HG02571 (cell line): ENCODE results near the gene ADAMTS6.

ENCODE experiments used
- ATAC-seq: cut with Tn5 transposase; IDR thresholded peaks from one replicate; pipeline ENCODE4 v1.9.1; 2021; ENCODE audit warnings: mild to moderate bottlenecking, moderate library complexity; ENCODE audit not compliant: unreplicated experiment

ADAMTS6 gene

DNA sequence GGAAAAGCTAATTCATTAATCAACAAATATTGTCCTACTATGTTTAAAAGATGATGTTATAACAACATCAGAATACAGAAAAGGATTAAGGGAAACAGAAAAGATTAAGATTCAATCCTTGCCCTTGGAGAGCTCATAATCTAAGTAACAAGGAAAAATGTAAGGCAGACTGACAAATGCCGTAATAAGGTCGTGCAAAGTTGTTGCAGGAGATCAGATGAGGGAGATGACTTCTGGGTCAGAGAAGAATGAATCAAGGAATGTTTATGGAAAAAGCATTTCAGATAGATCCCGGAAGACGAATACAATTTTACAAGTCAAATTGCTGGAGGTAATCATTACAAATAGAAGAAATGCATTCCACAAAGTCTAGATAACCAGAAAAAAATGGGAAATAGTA lies 6.4 kb downstream of the ADAMTS6 start:
- ATAC-seq, result no peak

DNA sequence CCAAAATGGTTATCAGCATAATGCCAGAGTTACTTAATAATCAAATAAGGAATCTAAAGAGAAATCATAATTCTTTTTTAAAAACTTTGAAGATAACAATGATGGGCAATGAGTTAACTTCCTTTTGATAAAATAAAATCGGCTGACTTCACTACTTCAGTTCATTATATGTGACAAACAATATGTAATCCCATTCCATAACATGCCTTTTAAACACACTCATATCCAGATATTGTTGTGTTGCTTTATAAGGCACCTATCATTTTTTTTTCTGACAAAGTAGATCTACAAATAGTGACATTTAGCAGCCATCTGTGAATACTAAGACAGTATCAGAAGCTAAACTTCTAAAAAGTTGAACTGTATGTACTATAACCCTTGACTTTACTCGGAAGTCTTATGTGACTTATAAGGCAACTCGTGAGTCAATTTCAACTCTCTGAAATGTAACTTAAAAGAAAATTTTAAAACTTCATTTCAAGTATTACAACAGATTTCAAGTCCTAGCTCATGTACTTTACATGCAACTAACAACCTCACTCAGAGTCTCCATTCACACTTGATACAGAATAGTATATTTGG lies 7.5 kb downstream of the ADAMTS6 start:
- ATAC-seq, result no peak

GRCh38 chr5:65468633-65469032 lies 13.1 kb downstream of the ADAMTS6 start:
- no peak for ATAC-seq

GRCh38 chr5:65462139-65462705 lies 19.5 kb downstream of the ADAMTS6 start:
- ATAC-seq, result no peak

GRCh38 chr5:65461490-65461889 lies 20.2 kb downstream of the ADAMTS6 start:
- ATAC-seq, result no peak

DNA sequence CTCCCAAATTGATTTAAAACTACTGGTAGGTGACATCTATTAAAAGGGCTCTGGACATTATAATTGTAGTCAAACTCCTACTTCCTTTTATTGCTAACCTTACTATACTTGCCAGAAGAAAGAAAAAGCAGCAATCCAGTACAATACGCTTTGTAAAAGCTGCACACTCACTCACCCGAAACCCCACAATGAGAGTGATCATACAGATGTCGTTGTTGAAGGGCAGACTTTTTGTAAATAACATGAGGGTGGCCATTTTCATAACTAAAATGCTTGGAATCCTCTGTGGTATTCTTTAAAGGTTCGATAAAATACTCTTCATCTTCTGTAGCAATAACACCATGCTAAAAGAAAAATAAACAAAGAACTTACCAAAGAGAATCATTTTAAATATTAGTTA lies 21.7 kb downstream of the ADAMTS6 start:
- ATAC-seq, result no peak

DNA sequence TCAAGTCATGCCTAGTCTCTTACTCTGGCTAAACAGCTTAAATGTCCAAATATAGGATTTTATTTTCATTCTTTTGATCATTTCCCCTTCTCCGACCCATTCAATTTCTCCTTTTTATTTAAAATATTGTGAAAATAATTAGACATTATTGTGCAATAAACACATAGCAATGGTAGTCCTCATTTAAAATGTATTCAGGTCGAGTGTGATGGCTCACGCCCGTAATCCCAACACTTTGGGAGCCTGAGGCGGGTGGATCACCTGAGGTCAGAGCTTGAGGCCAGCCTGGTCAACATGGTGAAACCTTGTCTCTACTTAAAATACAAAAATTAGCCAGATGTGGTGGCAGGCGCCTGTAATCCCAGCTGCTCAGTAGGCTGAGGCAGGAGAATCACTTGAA lies 26.7 kb downstream of the ADAMTS6 start:
- ATAC-seq, result no peak

- ATAC-seq, result no peak
Measured at GRCh38 chr5:65451436-65451835, 30.3 kb downstream of the ADAMTS6 start.

GRCh38 chr5:65446682-65447081 lies 35.0 kb downstream of the ADAMTS6 start:
- no peak for ATAC-seq

GRCh38 chr5:65441800-65442199 lies 39.9 kb downstream of the ADAMTS6 start:
- ATAC-seq, result no peak

DNA sequence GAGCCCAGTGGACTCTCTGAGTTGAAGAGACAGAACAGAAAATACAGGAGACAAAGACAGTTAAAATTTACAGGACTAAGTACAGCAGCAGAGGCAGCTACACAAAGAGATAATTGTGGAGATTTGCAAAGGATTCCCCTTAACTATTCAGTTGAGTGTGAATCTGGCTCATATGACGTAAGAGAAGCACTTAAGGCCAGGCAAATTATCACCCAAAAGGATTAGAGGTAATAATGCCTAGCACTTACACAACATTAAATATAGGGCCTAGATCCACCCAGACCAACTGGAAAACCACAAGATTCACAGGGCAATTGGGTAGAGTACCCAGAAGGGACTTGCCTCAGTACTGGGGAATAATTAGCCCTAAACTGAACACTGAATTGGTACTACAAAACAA lies 41.3 kb downstream of the ADAMTS6 start:
- no peak for ATAC-seq

GRCh38 chr5:65434122-65434521 lies 47.6 kb downstream of the ADAMTS6 start:
- no peak for ATAC-seq

GRCh38 chr5:65426656-65427055 lies 55.1 kb downstream of the ADAMTS6 start:
- no peak for ATAC-seq

- ATAC-seq, result no peak
Measured at GRCh38 chr5:65423623-65424022, 58.1 kb downstream of the ADAMTS6 start.

- ATAC-seq, result no peak
Measured at GRCh38 chr5:65418661-65419060, 63.1 kb downstream of the ADAMTS6 start.

DNA sequence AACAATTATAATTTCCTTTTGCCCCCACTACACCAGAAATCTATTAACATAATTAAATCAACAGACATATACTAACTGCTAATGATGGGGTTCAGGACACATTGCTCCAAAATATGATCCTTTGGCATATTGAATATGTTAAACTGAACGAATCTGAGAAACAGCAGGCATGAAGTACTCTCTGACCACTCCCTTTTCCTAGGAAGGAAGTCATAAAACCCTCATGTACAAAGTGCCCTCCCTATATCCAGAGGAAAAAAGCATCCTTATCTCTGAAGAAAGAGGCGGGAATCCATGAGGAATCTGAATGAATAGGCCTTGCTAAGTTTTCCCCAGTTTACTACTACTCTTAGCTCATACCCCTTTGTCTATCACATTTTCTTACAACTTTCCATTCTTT lies 67.9 kb downstream of the ADAMTS6 start:
- ATAC-seq, result no peak

GRCh38 chr5:65412842-65413241 lies 68.9 kb downstream of the ADAMTS6 start:
- ATAC-seq, result no peak

- ATAC-seq, result no peak
Measured at GRCh38 chr5:65411356-65411755, 70.4 kb downstream of the ADAMTS6 start.

DNA sequence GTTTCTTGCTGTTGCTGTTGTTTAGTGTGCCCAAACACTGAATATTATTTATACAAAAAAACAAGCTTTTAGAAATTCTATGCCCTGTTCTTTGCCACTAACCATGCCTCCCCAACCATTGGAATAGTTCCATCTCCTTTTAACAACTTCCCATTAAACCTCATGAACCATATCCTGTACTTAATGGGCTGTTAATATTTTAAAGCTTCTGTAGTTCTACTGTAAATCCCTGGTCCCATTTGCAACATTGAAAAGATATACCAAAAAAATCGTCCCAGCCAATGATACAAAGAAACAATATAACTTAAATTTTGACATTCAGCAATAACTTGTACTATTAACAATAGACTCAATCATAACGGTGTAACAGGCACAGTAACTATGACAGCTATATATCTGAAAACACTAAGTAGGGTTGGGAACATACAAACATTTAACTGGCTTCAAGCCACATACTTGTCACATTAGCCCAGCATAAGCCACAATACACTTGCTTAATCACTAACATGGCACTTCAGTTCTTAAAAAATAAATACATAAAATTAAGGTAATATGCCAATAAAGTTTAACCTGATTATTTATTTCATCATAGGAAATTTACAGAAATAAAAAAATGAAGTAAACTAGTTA lies 86.1 kb downstream of the ADAMTS6 start:
- no peak for ATAC-seq

DNA sequence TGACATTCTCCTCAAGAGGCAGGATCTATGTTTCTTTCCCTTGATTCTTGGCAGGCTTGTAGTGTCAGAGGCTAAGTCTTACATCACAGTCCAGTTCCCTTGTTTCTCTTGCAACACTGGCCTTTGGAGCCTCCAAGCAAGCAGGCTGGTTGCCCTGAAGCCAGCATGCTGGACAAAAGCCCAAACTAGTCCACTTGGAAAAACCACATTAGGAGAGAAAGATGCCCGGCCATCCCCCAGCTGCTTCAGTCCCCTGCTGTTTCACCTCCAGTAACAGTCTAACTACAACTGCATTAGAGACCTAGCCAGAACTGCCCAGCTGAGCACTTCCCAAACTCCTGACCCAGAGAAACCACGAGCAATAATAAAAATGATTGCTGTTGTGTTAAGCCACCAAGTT lies 87.6 kb downstream of the ADAMTS6 start:
- ATAC-seq, result no peak

DNA sequence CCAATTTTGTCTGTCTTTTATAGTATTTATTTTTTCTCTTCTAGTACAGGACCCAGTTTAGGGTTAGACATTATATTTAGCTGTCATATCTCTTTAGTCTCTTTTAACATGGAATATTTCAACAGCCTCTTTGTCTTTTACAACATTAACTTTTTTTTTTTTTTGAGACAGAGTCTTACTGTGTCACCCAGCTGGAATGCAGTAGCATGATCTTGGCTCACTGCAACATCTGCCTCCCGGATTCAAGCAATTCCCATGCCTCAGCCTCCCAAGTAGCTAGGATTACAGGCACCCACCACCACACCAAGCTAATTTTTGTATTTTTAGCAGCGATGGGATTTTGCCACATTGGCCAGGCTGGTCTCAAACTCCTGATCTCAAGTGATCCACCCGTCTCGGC lies 90.1 kb downstream of the ADAMTS6 start:
- no peak for ATAC-seq

- no peak for ATAC-seq
Measured at GRCh38 chr5:65390208-65390607, 91.5 kb downstream of the ADAMTS6 start.

DNA sequence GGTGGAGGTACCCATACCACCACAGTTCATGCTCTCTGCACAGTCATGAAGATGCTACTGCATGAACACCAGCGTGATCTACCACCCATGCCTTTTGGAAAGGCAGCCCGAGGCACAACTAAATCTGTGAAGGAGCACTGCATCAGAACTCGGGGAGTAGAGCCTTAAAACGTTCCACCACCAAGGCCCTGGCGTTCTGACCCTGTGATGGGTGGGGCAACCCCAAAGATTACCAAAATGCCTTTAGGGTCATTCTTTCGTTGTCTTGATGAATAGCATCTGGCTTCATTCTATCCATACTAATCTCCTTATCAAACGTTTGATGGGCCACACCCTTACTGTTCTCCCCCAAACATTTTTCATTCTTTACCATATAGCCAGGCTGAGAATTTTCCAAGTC lies 97.9 kb downstream of the ADAMTS6 start:
- ATAC-seq, result no peak
